ENCODE results near the gene CYGB.
"Not testable (repeated sequence)": the region's sequence is repeated elsewhere in the genome, so short reads cannot be mapped to it uniquely, and the experiment has no call there.

CYGB gene

DNA sequence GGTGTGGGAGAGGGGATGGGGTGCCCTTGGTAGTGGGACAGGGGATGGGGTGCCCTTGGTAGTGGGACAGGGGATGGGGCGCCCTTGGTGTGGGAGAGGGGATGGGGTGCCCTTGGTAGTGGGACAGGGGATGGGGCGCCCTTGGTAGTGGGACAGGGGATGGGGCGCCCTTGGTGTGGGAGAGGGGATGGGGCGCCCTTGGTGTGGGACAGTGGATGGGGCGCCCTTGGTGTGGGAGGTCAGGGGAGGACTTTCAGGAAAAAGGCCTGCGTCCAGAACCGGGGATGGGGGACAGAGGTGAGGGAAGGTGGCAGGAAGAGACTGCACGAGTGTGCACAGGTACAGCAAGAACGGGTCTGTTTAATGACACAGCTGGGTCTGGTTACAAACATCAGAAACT is 10.5 kb downstream of the CYGB start:
- in situ Hi-C loops (cut with HindIII; ENCODE audit: low sequenced_read_pairs): not testable (repeated sequence)

- in situ Hi-C loops (cut with HindIII; ENCODE audit: low sequenced_read_pairs): not testable (repeated sequence)
These were observed 12.0 kb downstream of the CYGB start for GRCh38 chr17:76525513-76525833.

DNA sequence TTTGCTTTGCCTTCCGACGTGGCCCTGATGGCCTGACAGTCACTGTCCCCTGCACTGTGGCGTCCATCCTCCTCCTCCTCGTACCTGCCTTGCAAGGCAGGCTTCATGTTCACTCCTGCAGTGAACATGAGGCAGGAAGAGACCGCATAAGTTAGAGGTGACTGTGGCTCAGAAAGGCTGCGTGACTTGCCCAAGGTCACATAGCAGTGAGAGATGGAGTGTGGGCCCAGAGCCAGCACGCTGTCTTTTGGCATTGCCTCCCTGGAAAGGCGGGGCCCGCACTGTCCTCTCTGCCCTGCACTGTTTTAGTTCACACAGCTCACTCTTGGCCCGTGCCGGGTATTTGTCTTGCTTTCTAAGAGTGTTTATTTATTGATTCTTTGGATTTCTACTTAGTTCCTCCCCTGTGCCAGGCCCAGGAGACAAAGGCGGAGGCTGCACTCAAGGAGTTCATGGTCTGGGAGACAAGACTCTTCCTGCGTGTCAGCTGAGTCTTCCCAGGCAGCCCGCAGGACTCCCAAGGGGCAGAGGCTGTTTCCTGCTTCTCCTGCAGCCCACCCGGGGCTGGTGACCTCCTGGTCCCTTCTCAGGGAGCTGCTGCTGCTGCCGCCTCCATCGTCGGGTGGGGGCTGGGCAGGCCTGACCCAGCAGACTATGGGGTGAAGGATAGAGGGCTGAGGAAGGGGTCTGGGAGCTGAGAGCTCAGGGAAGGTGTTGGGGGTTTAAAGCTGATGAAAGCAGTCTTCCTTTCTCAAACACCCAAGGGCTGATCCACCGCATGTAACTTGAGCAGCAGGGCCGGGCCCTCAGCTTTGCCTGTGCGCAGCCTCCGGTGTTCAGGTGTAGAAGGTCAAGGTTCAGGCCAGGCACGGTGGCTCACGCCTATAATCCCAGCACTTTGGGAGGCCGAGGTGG is 12.7 kb downstream of the CYGB start:
- in situ Hi-C loops (cut with HindIII; ENCODE audit: low sequenced_read_pairs): no loop called here

DNA sequence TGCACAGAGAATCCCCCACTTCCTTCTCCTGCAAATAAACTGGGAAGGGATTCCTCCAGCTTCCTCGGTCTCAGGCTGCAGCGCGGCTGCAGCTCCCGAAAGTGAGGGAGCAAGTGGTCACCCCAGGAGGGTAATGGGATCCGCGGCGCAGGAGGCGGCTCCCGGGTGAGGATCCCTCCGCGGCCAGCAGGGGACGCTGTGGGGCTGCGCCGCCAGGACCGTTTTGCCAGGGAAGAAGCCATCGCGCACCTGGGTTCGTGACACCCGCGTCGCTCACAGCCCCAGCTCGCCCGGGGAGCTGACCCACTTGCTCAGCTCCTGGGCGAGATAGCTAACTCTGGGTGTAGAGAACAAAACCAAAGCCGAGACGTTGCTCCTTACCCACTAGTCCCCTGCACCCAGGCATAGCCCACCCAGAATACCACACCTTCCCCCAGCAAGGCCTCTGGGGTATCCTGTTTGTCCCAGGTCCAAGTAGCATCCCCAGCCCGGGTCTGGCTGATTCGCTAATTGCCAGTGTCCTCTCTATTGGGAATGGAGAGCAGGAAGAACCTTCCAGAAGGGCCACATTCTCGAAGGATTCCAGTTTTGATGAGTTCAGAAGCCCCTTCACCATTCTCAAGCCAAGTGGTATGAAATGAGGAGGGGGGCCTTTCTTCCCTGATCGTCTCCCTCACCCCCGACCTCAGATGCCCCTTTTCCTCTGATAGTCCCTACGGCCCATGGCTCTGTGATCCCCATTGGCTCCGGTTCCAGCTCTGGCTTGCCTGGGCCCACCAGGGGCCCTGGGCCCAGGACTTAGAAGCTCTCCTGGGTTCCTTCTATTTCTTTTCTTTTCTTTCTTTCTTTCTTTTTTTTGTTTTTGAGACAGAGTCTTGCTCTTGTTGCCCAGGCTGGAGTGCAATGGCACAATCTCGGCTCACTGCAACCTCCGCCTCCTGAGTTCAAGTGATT is 14.1 kb downstream of the CYGB start:
- in situ Hi-C loops (cut with HindIII; ENCODE audit: low sequenced_read_pairs): no loop called here

DNA sequence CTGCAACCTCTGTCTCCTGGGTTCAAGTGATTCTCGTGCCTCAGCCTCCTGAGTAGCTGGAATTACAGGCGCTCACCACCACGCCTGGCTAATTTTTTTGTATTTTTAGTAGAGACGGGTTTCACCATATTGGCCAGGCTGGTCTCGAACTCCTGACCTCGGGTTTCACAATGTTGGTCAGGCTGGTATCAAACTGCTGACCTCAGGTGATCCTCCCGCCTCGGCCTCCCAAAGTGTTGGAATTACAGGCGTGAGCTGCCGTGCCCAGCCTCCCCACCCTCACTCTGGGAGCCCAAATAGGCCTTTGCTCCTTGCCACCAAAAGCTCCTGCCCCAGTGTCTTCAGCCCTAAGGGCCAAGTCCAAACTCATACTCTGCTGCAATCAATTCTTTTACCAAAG is 15.8 kb downstream of the CYGB start:
- in situ Hi-C loops (cut with HindIII; ENCODE audit: low sequenced_read_pairs): not testable (repeated sequence)

- in situ Hi-C loops (cut with HindIII; ENCODE audit: low sequenced_read_pairs): no loop called here
These were observed 16.2 kb downstream of the CYGB start for GRCh38 chr17:76521262-76521661.

GRCh38 chr17:76519048-76519966 is 18.2 kb downstream of the CYGB start:
- in situ Hi-C loops (cut with HindIII; ENCODE audit: low sequenced_read_pairs): no loop called here

DNA sequence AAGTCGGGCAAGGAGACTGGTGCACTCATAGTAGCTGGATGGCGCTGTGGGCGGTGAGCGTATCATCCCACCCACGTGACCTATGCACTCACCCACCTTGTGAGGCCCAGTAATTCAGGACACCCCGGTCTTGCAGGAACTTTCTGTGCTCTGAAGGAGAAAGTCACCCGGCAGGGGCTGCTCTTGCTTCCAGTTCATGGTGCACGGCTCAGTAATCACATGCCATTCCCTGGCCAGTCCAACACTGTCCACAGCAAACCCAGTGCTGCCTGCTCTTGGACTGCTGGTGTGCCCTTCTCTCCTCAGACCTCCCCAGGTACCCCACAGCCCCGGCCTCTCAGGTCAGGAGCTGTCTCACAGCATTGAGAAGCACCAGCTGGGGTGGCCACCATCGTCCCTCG is 19.9 kb downstream of the CYGB start:
- in situ Hi-C loops (cut with HindIII; ENCODE audit: low sequenced_read_pairs): no loop called here

DNA sequence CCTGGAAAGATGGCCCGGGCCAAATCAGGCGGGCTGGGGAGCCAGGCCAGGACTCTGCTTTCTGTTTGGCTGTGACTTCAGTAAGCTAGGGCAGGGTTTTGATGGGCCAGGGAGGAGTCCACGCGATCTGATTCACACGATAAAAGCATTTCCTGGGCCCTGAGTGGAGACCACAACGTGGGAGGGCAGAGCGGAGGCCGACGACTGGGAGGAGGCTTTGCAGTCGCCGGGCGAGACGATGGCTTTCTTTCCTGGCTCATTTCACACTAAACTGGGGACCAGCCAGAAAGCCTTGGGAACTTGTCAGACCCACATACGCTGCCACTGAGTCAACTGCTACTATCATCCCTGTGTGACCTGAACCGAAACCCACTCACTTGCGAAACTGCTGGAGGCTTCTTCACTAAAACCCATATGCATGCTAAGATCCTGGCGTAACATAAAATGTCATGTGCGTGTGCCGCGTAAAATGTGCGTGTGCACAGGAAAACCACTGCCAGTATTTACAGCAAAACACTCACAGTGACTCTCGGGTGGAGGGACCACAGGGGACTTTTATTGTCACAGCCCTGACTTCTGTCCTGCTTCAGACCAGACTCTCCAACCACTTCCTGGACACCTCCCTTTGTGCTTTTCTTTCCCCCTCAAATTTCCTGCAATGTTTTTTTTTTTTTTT is 22.1 kb downstream of the CYGB start:
- in situ Hi-C loops (cut with HindIII; ENCODE audit: low sequenced_read_pairs): no loop called here

DNA sequence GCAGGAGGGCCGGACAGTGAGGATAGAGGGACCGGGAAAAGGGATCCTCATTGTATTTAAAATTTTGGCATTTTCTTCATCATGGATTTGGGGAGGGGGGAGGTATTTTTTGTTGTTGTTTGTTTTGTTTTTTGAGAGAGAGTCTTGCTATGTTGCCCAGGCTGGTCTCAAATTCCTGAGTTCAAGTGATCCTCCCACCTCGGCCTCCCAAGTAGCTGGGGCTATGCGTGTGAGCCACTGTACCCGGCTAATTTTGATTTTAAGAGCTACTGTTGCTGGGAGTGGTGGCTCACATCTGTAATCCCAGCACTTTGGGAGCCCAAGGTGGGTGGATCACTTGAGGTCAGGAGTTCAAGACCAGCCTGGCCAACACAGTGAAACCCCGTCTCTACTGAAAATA is 23.2 kb downstream of the CYGB start:
- in situ Hi-C loops (cut with HindIII; ENCODE audit: low sequenced_read_pairs): not testable (repeated sequence)

DNA sequence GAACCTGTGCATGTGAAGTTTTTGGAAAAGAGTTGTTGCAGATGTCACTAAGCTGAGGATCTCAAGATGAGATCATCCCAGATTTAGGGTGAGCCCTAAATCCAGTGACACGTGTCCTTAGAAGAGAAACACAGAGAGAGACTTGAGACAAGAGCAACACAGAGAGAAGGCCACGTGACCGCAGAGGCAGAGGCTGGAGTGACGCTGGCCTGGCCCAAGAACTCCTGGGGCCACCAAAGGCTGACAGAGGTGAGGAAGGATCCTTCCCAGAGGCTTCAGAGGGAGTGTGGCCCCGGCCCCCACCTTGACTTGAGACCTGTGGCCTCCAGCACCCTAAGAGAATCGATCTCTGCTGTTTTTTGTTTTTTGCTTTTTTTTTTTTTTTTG is 24.2 kb downstream of the CYGB start:
- in situ Hi-C loops (cut with HindIII; ENCODE audit: low sequenced_read_pairs): no loop called here

DNA sequence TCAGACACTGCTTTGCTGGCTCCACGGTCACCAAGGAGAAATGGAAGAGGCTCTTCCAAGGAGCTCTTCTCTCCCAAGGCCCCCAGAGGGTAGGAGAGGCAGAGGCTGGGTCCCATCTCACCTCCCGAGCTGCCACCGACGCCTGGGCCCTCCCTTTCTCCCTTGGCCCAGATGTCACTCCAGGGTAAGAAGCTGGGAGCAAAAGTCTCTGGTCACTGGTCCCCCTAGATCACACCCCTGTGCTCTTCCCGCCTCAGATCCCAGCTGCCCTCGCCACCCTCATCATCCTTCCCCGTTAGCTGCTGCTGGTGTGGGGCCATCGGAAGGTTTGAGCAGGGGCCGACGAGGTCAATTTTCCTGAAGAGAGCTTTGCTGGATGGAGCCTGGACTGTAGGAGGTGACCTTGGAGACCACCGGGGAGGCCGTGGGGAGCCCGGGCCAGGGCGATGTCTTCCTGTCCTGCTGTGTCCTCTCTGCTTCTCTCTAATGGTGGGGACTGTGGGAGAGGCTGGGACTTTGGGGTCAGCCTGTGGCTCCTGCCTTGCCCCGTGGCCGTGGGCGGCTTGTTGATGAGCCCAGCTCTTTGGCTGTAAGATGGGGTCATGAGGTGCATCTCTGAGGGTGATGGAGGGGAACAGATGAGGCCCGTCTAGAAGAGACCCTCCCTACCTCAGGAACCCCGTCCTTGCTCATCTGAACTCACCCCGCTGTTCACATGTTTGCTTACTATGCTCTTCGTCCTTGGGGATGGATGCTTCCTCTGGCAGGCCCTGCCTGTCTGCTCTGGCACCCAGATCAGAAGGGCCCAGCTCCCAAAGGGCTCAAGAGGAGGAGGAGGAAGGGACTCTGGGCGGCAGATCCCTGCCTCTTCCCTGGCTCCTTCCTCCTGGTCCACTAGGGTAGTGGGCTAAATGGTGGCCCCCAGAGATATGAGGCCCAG is 24.9 kb downstream of the CYGB start:
- in situ Hi-C loops (cut with HindIII; ENCODE audit: low sequenced_read_pairs): no loop called here

DNA sequence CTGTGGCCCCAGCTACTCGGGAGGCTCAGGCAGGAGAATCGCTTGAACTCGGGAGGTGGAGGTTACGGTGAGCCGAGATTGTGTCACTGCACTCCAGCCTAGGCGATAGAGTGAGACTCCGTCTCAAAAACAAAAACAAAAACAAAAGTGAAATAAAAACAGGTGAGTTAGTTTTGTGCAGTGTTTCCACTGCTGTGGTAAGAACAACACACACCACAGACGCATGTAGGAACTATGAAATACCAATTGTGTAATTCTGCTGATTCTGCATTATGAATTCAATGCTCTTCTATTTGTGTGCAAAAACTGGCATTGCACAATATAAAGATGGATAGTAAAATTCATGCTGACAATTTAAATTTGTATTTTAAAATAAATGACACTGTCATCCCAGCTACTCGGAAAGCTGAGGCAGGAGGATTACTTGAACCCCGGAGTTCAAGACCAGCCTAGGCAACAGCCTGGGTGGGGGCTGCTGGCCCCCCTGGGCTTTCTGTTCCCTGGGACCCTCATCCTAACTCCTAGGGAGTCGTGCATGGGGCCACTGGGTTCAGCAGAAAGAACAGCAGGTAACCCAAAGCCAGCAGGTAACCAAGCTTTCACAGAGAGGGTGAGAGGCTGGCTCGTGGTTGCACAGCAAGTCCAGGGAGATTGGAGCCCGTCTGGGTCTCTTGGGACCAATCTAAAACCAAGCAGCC is 25.7 kb downstream of the CYGB start:
- in situ Hi-C loops (cut with HindIII; ENCODE audit: low sequenced_read_pairs): no loop called here

GRCh38 chr17:76510831-76511244 is 26.7 kb downstream of the CYGB start:
- in situ Hi-C loops (cut with HindIII; ENCODE audit: low sequenced_read_pairs): no loop called here

DNA sequence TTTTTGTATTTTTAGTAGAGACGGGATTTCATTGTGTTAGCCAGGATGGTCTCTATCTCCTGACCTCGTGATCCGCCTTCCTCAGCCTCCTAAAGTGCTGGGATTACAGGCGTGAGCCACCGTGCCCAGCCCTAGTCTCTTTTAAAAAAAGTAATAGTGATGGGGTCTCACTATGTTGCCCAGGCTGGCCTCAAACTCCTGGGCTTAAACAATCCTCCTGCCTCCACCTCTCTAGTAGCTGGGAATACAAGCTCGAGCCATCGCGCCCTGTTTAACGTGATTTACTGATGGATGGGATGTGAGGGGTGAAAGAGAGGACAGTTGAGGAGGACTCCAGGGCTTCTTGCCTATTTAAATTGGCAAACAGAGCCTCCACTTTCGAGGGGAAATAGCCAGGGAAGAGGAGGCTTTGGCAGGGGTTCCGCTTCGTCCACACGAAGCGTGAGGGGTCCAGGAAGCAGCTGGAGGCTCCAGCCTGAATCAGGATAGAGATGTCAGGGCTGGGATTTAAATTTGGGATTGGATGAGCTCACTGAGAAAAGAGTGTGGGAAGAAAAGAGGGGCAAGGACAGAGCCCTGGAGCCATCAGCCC is 28.9 kb downstream of the CYGB start:
- in situ Hi-C loops (cut with HindIII; ENCODE audit: low sequenced_read_pairs): not testable (repeated sequence)

GRCh38 chr17:76506408-76507345 is 30.8 kb downstream of the CYGB start:
- in situ Hi-C loops (cut with HindIII; ENCODE audit: low sequenced_read_pairs): no loop called here

DNA sequence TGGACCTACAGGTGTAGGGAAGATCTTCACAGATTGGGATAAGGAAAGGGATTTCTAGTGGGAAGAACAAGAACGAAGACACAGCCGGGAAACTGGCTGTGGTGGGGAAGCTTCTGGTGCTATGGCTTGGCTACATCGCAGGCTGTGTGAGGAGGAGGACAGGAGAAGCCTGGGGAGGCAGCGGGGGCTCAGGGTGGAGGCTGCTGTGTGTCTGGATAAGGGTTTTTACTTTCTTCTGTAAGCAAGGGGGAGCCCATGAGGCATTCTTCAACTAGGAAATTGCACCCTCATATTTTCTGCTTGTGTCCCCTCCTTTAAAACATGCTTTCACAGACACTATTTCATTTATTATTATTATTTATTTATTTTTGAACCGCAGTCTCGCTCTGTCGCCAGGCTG is 33.4 kb downstream of the CYGB start:
- in situ Hi-C loops (cut with HindIII; ENCODE audit: low sequenced_read_pairs): no loop called here

Measured in DLD1 (cell line).